ENCODE results near the gene ATP8A2.
"Not testable (repeated sequence)": the region's sequence is repeated elsewhere in the genome, so short reads cannot be mapped to it uniquely, and the experiment has no call there.

DNA sequence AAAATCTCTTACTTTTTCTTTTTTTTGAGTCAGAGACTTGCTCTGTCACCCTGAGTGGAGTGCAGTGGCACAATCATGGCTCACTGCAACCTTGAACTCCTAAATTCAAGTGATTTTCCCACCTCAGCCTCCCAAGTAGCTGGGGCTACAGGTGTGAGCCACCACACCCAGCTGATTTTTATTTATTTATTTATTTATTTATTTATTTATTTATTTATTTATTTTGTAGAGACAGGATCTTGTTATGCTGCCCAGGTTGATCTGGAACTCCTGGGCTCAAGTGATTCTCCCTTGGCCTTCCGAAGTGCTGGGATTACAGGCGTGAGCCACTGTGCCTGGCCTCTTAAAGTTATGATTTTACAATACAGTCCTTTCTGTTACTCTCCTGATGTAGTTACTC is 696.6 kb downstream of the ATP8A2 start:
- TF ChIP-seq, protein P1, sequence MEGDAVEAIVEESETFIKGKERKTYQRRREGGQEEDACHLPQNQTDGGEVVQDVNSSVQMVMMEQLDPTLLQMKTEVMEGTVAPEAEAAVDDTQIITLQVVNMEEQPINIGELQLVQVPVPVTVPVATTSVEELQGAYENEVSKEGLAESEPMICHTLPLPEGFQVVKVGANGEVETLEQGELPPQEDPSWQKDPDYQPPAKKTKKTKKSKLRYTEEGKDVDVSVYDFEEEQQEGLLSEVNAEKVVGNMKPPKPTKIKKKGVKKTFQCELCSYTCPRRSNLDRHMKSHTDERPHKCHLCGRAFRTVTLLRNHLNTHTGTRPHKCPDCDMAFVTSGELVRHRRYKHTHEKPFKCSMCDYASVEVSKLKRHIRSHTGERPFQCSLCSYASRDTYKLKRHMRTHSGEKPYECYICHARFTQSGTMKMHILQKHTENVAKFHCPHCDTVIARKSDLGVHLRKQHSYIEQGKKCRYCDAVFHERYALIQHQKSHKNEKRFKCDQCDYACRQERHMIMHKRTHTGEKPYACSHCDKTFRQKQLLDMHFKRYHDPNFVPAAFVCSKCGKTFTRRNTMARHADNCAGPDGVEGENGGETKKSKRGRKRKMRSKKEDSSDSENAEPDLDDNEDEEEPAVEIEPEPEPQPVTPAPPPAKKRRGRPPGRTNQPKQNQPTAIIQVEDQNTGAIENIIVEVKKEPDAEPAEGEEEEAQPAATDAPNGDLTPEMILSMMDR (IDR thresholded peaks at IDR 0.05; ENCODE audit: poor library complexity, severe bottlenecking), result not testable (repeated sequence)
- not testable (repeated sequence) for TF ChIP-seq REST (IDR thresholded peaks at IDR 0.05; ENCODE audit: borderline replicate concordance); MXI1 (conservative IDR thresholded peaks at IDR 0.05; ENCODE audit: poor library complexity, severe bottlenecking); EP300 (conservative IDR thresholded peaks at IDR 0.05; ENCODE audit: poor library complexity, severe bottlenecking); POLR2AphosphoS5 (IDR thresholded peaks at IDR 0.05); TAF1 (IDR thresholded peaks at IDR 0.05; ENCODE audit: low read depth); RAD21 (conservative IDR thresholded peaks at IDR 0.05); EZH2 (IDR thresholded peaks at IDR 0.05; ENCODE audit: borderline replicate concordance, insufficient read depth, low read length, poor library complexity, severe bottlenecking)
